IPS-NIHi7 (cell line): ENCODE data around the gene AGFG1.
"Not testable (repeated sequence)": the region's sequence is repeated elsewhere in the genome, so short reads cannot be mapped to it uniquely, and the experiment has no call there.

Experiments used
- DNase-seq: peaks from one replicate; pipeline ENCODE4 v3.0.0; 2012; ENCODE audit warnings: mixed read lengths; ENCODE audit errors: extremely low spot score

AGFG1 gene

GRCh38 chr2:227497158-227497557 lies 25.2 kb downstream of the AGFG1 start:
- no peak for DNase-seq

GRCh38 chr2:227499627-227500300 lies 27.8 kb downstream of the AGFG1 start:
- DNase-seq, result no peak

- DNase-seq, result peak; percentile 18
Measured at GRCh38 chr2:227500301-227500630, 28.3 kb downstream of the AGFG1 start.

GRCh38 chr2:227503433-227504406 lies 31.8 kb downstream of the AGFG1 start:
- no peak for DNase-seq

GRCh38 chr2:227504700-227505099 lies 32.7 kb downstream of the AGFG1 start:
- DNase-seq, result no peak

GRCh38 chr2:227506456-227506855 lies 34.5 kb downstream of the AGFG1 start:
- no peak for DNase-seq

- DNase-seq, result no peak
Measured at GRCh38 chr2:227507963-227508362, 36.0 kb downstream of the AGFG1 start.

- DNase-seq, result no peak
Measured at GRCh38 chr2:227509076-227509475, 37.1 kb downstream of the AGFG1 start.

- DNase-seq, result no peak
Measured at GRCh38 chr2:227509824-227510619, 38.1 kb downstream of the AGFG1 start.

- DNase-seq, result no peak
Measured at GRCh38 chr2:227510620-227510958, 38.6 kb downstream of the AGFG1 start.

- DNase-seq, result no peak
Measured at GRCh38 chr2:227511239-227511930, 39.4 kb downstream of the AGFG1 start.

- DNase-seq, result no peak
Measured at GRCh38 chr2:227511955-227512354, 40.0 kb downstream of the AGFG1 start.

GRCh38 chr2:227513113-227513512 lies 41.2 kb downstream of the AGFG1 start:
- no peak for DNase-seq

GRCh38 chr2:227515742-227516141 lies 43.8 kb downstream of the AGFG1 start:
- DNase-seq, result no peak

GRCh38 chr2:227517724-227518123 lies 45.8 kb downstream of the AGFG1 start:
- DNase-seq, result no peak

GRCh38 chr2:227518278-227518865 lies 46.4 kb downstream of the AGFG1 start:
- not testable (repeated sequence) for DNase-seq

- DNase-seq, result not testable (repeated sequence)
Measured at GRCh38 chr2:227521178-227521577, 49.2 kb downstream of the AGFG1 start.

GRCh38 chr2:227524665-227525064 lies 52.7 kb downstream of the AGFG1 start:
- no peak for DNase-seq

- DNase-seq, result no peak
Measured at GRCh38 chr2:227527351-227527750, 55.4 kb downstream of the AGFG1 start.

GRCh38 chr2:227528803-227529202 lies 56.8 kb downstream of the AGFG1 start:
- no peak for DNase-seq

GRCh38 chr2:227529871-227530270 lies 57.9 kb downstream of the AGFG1 start:
- DNase-seq, result no peak
